Suprapubic skin (tissue), 4 donors: ENCODE measurements around the gene RNF19B. TPM values are rescaled to one million over a fixed set of nuclear protein-coding genes. Genes with fewer than 3 reads are reported as not detected.

Experiments used
- DNase-seq, 2 donors: peaks; one replicate each; pipeline ENCODE4 v3.0.0-alpha.2; 2019; ENCODE audit warnings: low spot score in 2 of 2
- H3K27ac ChIP-seq: fragments of 200-600 bp; sonication (generic); one replicate; pipeline ENCODE4 v1.5.1; 2019
- H3K27me3 ChIP-seq: fragments of 200-600 bp; sonication (generic); one replicate; pipeline ENCODE4 v1.5.1; 2019
- H3K36me3 ChIP-seq: fragments of 200-600 bp; sonication (generic); one replicate; pipeline ENCODE4 v1.5.1; 2019
- H3K4me1 ChIP-seq: fragments of 200-600 bp; sonication (generic); one replicate; pipeline ENCODE4 v1.5.1; 2019
- H3K4me3 ChIP-seq: fragments of 200-600 bp; sonication (generic); one replicate; pipeline ENCODE4 v1.5.1; 2019; ENCODE audit warnings: mild to moderate bottlenecking
- H3K9me3 ChIP-seq: fragments of 200-600 bp; sonication (generic); one replicate; pipeline ENCODE4 v1.5.1; 2019
- CTCF ChIP-seq, 2 donors: fragments of 200-600 bp in 1 of 2; fragments of 450-650 bp in 1 of 2; sonication (generic) in 1 of 2; IDR thresholded peaks; one replicate each; pipeline ENCODE4 v1.5.1; 2016 to 2019; ENCODE audit warnings: antibody characterized with exemption in 2 of 2, mild to moderate bottlenecking in 1 of 2, moderate library complexity in 1 of 2
- EP300 ChIP-seq: sonication (generic); formaldehyde crosslinking; IDR thresholded peaks from one replicate; pipeline ENCODE4 v1.6.1; 2017; ENCODE audit warnings: antibody characterized with exemption
- POLR2A ChIP-seq, 2 donors: fragments of 450-650 bp; IDR thresholded peaks; one replicate each; pipeline ENCODE4 v1.6.1; 2017; ENCODE audit warnings: antibody characterized with exemption in 2 of 2, mild to moderate bottlenecking in 2 of 2, moderate library complexity in 2 of 2
- POLR2AphosphoS5 ChIP-seq, 3 donors: sonication (generic); formaldehyde crosslinking; IDR thresholded peaks; one replicate each; pipeline ENCODE4 v1.6.1; 2017; ENCODE audit warnings: antibody characterized with exemption in 3 of 3
- WGBS: methylation state at CpG from one replicate; pipeline ENCODE4 v1.1.5; 2018; 5-methylcytosine and 5-hydroxymethylcytosine counted together
- total RNA-seq, 4 donors: library from RNA; depleted of rRNA; stranded (reverse); fragments of >200 nt; gene quantifications; one replicate each; pipeline ENCODE4 v1.1.0, GENCODE V29; 2016

RNF19B gene
- total RNA-seq, 4 donors from 2014 or later, result 33.1 to 55.5 (median 43.0) TPM

GRCh38 chr1:32954168-32954567, 10.4 kb downstream of the RNF19B start:
- Histone ChIP-seq H3K9me3 (no peaks in the 10 kb centered on the region), H3K27me3 (no peaks in the 10 kb centered on the region), H3K36me3 (peaks cover 3% of the 10 kb centered on the region), H3K4me3 (no peak overlapping the region), H3K4me1 (peaks cover 14% of the 10 kb centered on the region), H3K27ac (no peak overlapping the region)
- 62% methylated on average over 6 of the region's 6 CpGs for WGBS
- no peak for DNase-seq
- no peak for TF ChIP-seq POLR2AphosphoS5 (IDR thresholded peaks at IDR 0.05)
- no peak for TF ChIP-seq CTCF (IDR thresholded peaks at IDR 0.05)
- no peak for TF ChIP-seq EP300
- no peak for TF ChIP-seq POLR2A (IDR thresholded peaks at IDR 0.05)

DNA sequence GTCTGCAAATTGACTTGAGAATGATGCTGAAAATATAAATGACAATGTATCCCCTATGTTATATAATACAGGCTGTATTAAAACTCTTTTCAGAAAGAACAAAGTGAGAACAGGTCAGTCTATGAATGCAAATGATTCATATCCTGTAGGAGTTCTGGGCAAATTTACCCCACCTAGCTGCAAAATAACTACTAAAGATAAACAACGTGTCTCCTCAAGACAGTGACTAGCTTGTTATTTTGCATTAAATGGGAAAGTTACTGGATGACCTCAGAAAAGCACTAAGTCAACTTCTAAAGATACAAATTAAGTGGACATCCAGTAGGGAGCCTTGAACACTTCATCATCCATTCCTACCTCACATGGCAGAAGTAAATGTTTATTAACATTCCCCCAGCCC, 11.1 kb downstream of the RNF19B start:
- Histone ChIP-seq H3K36me3 (peaks cover 3% of the 10 kb centered on the region), H3K27ac (no peak overlapping the region), H3K4me1 (peaks cover 20% of the 10 kb centered on the region), H3K27me3 (no peaks in the 10 kb centered on the region), H3K9me3 (no peaks in the 10 kb centered on the region), H3K4me3 (no peak overlapping the region)
- TF ChIP-seq POLR2AphosphoS5 (IDR thresholded peaks at IDR 0.05) (no peak), CTCF (IDR thresholded peaks at IDR 0.05) (no peak), EP300 (no peak), POLR2A (IDR thresholded peaks at IDR 0.05) (no peak)
- WGBS, result 20% methylated on average over 1 of the region's 1 CpG
- DNase-seq, result no peak

GRCh38 chr1:32949519-32949918, 15.1 kb downstream of the RNF19B start:
- TF ChIP-seq EP300 (no peak), POLR2A (IDR thresholded peaks at IDR 0.05) (no peak)
- Histone ChIP-seq H3K27me3 (no peaks in the 10 kb centered on the region), H3K36me3 (peaks cover 42% of the 10 kb centered on the region), H3K4me3 (no peak overlapping the region), H3K9me3 (no peaks in the 10 kb centered on the region), H3K4me1 (peaks cover 19% of the 10 kb centered on the region), H3K27ac (peak overlapping the region; percentile 62)
- WGBS, result 48% methylated on average over 5 of the region's 5 CpGs
- DNase-seq, result no peak

- Histone ChIP-seq H3K9me3 (no peaks in the 10 kb centered on the region), H3K4me1 (peaks cover 19% of the 10 kb centered on the region), H3K36me3 (peaks cover 48% of the 10 kb centered on the region), H3K27me3 (no peaks in the 10 kb centered on the region), H3K27ac (peak overlapping the region; percentile 62), H3K4me3 (no peak overlapping the region)
- DNase-seq, result no peak
- WGBS, result 35% methylated on average over 1 of the region's 1 CpG
- TF ChIP-seq CTCF (IDR thresholded peaks at IDR 0.05), result no peak
- TF ChIP-seq EP300, result no peak
- TF ChIP-seq POLR2AphosphoS5 (IDR thresholded peaks at IDR 0.05), result no peak
- no peak for TF ChIP-seq POLR2A (IDR thresholded peaks at IDR 0.05)
These were observed 15.7 kb downstream of the RNF19B start for GRCh38 chr1:32948905-32949304.

DNA sequence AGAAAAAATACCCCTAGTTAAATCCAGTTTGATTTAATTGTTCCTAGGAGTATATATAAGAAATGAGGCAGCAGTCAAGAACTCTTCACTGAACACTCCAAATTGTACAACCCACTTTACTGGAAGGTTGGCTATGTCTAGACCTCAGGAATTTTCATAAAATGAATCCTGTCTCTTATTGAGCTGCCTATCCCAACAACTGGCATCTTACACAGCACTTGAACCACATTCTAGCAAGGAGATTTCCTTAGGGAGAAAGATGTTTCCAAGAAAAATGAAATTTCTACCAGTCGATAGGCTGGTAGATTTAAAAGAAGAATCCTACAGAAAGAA, 16.3 kb downstream of the RNF19B start:
- Histone ChIP-seq H3K27ac (peak overlapping the region; percentile 40), H3K36me3 (peaks cover 54% of the 10 kb centered on the region), H3K9me3 (no peaks in the 10 kb centered on the region), H3K27me3 (no peaks in the 10 kb centered on the region), H3K4me3 (no peak overlapping the region), H3K4me1 (peaks cover 19% of the 10 kb centered on the region)
- no peak for DNase-seq
- no peak for TF ChIP-seq POLR2A (IDR thresholded peaks at IDR 0.05)
- TF ChIP-seq EP300, result no peak
- TF ChIP-seq POLR2AphosphoS5 (IDR thresholded peaks at IDR 0.05), result no peak
- TF ChIP-seq CTCF (IDR thresholded peaks at IDR 0.05), result no peak
- WGBS, result 74% methylated on average over 1 of the region's 1 CpG
